WTC11 (cell line): ENCODE measurements around the gene VMA21. TPM values are rescaled to one million over a fixed set of nuclear protein-coding genes. Genes with fewer than 3 reads are reported as not detected.

Experiments used
- ATAC-seq: fragments of 200-7000 bp; cut with Tn5 transposase; 2 replicates; pipeline ENCODE4 v1.10.0; 2021; ENCODE audit warnings: mild to moderate bottlenecking, moderate library complexity
- CTCF ChIA-PET: fragments of 300-600 bp; sonication (Branson Sonifier 250); formaldehyde crosslinking; loops from one replicate; lab custom pipeline; 2021; ENCODE audit warnings: antibody characterized with exemption; lab: Charles Lee
- POLR2A ChIA-PET: fragments of 350-600 bp; sonication (Branson Sonifier 250); formaldehyde crosslinking; loops from one replicate; lab custom pipeline; 2021; ENCODE audit warnings: antibody characterized with exemption; lab: Charles Lee
- DNase-seq: peaks from one replicate; pipeline ENCODE4 v3.0.0; 2021; ENCODE audit warnings: low spot score
- H3K27ac Mint-ChIP-seq: 2 replicates; pipeline ENCODE4 v1.8.0; 2021; ENCODE audit warnings: mixed read lengths
- H3K27me3 Mint-ChIP-seq: 2 replicates; pipeline ENCODE4 v1.8.0; 2021; ENCODE audit warnings: low read depth, mild to moderate bottlenecking, moderate library complexity, mixed read lengths
- H3K36me3 Mint-ChIP-seq: 2 replicates; pipeline ENCODE4 v1.8.0; 2021; ENCODE audit warnings: mixed read lengths
- H3K4me1 Mint-ChIP-seq: 2 replicates; pipeline ENCODE4 v1.8.0; 2022; ENCODE audit warnings: mixed read lengths
- H3K4me3 Mint-ChIP-seq: 2 replicates; pipeline ENCODE4 v1.8.0; 2021; ENCODE audit warnings: mild to moderate bottlenecking, moderate library complexity, mixed read lengths
- H3K9me3 Mint-ChIP-seq: 2 replicates; pipeline ENCODE4 v1.8.0; 2021; ENCODE audit warnings: mixed read lengths
- CTCF ChIP-seq: fragments of 200-600 bp; IDR thresholded peaks from 2 replicates; pipeline ENCODE4 v1.8.0; 2022; ENCODE audit warnings: antibody characterized with exemption
- HMGXB4 ChIP-seq: sonication (generic); formaldehyde crosslinking; IDR thresholded peaks from 2 replicates; pipeline ENCODE4 v1.8.1; 2023; ENCODE audit warnings: mild to moderate bottlenecking, moderate library complexity, missing genetic modification reagents
- MXD4 ChIP-seq: fragments of 250-450 bp; sonication (Bioruptor Pico); IDR thresholded peaks from 2 replicates; pipeline ENCODE4 v1.8.0; 2021; ENCODE audit warnings: mild to moderate bottlenecking, moderate library complexity, borderline replicate concordance
- MYBL2 ChIP-seq: sonication (generic); formaldehyde crosslinking; IDR thresholded peaks from 2 replicates; pipeline ENCODE4 v1.8.1; 2023; ENCODE audit warnings: mild to moderate bottlenecking, moderate library complexity, missing genetic modification reagents
- NR2C2 ChIP-seq: sonication (generic); formaldehyde crosslinking; IDR thresholded peaks from 2 replicates; pipeline ENCODE4 v1.8.0; 2022; ENCODE audit warnings: mild to moderate bottlenecking, missing genetic modification reagents
- SOX15 ChIP-seq: fragments of 250-450 bp; sonication (Bioruptor Pico); IDR thresholded peaks from 2 replicates; pipeline ENCODE4 v1.9.0; 2021; ENCODE audit warnings: mild to moderate bottlenecking
- TEAD4 ChIP-seq: sonication (generic); formaldehyde crosslinking; IDR thresholded peaks from 2 replicates; pipeline ENCODE4 v1.8.0; 2022; ENCODE audit warnings: mild to moderate bottlenecking, missing genetic modification reagents
- ZNF219 ChIP-seq: sonication (generic); formaldehyde crosslinking; IDR thresholded peaks from 2 replicates; pipeline ENCODE4 v1.8.0; 2023; ENCODE audit warnings: missing genetic modification reagents, mild to moderate bottlenecking, borderline replicate concordance
- total RNA-seq: library from RNA; stranded (reverse); gene quantifications from 3 replicates; pipeline ENCODE4 v1.2.3, GENCODE V29; 2021
- TF ChIP-seq, protein P1 (sequence below): sonication (generic); formaldehyde crosslinking; IDR thresholded peaks from 2 replicates; pipeline ENCODE4 v1.8.1; 2022; ENCODE audit warnings: missing genetic modification reagents, borderline replicate concordance
- TF ChIP-seq, protein P2 (sequence below): sonication (generic); formaldehyde crosslinking; IDR thresholded peaks from 2 replicates; pipeline ENCODE4 v1.8.0; 2022; ENCODE audit warnings: mild to moderate bottlenecking, missing genetic modification reagents
- TF ChIP-seq, protein P3 (sequence below): sonication (generic); formaldehyde crosslinking; IDR thresholded peaks from 2 replicates; pipeline ENCODE4 v1.8.0; 2022; ENCODE audit warnings: mild to moderate bottlenecking, missing genetic modification reagents

VMA21 gene
- total RNA-seq, 1 experiment from 2014 or later, result 52.8 TPM

DNA sequence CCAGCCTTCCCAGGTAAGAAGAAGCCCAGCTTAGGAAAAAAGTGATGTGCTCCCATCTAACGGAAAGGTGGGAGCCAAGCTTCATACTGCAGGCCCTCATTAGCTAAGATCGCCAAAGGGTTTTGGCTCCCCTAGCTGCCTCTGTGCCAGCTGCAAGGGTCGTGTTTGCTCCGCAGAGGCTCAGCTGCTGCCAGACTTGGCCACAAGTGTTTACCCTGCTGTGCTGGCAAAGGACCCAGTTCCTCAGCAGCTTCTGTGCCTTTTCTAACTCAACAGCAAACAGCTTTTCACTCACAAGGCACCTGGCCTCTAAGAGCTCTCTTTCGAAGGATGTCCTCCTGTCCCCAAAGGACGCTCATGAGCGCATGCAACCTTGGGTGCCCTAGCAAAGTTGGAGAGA is 12.2 kb upstream of the VMA21 start:
- DNase-seq, result no peak
- H3K9me3 Mint-ChIP-seq, result no peaks in the 10 kb centered on the region
- no peak overlapping the region for H3K4me3 Mint-ChIP-seq
- TF ChIP-seq NR2C2 (CRISPR knock-in tag), result no peak
- TF ChIP-seq, protein P1, sequence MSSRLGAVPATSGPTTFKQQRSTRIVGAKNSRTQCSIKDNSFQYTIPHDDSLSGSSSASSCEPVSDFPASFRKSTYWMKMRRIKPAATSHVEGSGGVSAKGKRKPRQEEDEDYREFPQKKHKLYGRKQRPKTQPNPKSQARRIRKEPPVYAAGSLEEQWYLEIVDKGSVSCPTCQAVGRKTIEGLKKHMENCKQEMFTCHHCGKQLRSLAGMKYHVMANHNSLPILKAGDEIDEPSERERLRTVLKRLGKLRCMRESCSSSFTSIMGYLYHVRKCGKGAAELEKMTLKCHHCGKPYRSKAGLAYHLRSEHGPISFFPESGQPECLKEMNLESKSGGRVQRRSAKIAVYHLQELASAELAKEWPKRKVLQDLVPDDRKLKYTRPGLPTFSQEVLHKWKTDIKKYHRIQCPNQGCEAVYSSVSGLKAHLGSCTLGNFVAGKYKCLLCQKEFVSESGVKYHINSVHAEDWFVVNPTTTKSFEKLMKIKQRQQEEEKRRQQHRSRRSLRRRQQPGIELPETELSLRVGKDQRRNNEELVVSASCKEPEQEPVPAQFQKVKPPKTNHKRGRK (CRISPR knock-in tag), result no peak
- no peak for TF ChIP-seq TEAD4 (CRISPR knock-in tag)
- TF ChIP-seq, protein P2, sequence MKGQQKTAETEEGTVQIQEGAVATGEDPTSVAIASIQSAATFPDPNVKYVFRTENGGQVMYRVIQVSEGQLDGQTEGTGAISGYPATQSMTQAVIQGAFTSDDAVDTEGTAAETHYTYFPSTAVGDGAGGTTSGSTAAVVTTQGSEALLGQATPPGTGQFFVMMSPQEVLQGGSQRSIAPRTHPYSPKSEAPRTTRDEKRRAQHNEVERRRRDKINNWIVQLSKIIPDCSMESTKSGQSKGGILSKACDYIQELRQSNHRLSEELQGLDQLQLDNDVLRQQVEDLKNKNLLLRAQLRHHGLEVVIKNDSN (CRISPR knock-in tag), result no peak
- no peak for TF ChIP-seq MXD4 (CRISPR knock-in tag)
- TF ChIP-seq, protein P3, sequence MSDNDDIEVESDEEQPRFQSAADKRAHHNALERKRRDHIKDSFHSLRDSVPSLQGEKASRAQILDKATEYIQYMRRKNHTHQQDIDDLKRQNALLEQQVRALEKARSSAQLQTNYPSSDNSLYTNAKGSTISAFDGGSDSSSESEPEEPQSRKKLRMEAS, result no peak
- no peak for TF ChIP-seq ZNF219 (CRISPR knock-in tag)
- H3K27me3 Mint-ChIP-seq, result peaks cover 15% of the 10 kb centered on the region
- peak; percentile 47; the same call in 1 of the 2 replicates for ATAC-seq
- no peaks in the 10 kb centered on the region for H3K4me1 Mint-ChIP-seq
- H3K36me3 Mint-ChIP-seq, result no peaks in the 10 kb centered on the region
- ChIA-PET CTCF (interaction anchor here (1.6 kb wide), 1 partner anchor 25 kb away, joined by 8 read pairs; no protein-coding TSS in a partner anchor), POLR2A (no interaction called here)
- H3K27ac Mint-ChIP-seq, result no peak overlapping the region

DNA sequence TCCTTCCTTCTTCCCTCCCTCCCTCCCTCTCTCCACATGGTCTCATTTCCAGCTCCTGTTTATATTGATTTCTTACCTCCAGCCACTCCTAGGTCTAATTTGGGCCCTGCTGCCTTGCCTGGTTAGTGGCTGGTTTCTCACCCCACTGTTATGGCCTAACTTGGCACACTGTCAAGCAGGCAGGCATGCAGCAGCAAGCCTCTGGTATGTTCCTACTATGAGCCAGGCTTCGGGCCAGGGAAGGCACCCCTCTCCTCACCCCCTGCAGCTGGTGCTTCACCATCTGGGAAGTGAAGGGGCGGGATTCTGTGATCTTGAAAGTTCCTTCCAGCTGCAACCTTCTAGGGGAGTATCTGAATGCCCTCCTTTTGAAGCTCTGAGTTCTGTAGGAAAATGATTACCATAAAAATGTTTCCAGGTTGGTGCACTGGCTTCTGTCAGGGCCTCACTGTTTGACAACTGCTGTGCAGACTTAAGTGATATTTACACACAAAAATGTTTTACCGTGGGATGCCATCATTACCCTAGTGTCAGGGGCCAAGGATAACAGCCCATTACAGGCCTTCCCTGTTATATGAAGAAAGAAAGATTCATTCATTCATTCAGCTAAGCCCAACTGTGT is 10.1 kb upstream of the VMA21 start:
- POLR2A ChIA-PET, result no interaction called here
- CTCF ChIA-PET, result no interaction called here

More for the DNA sequence above, 10.1 kb upstream of the VMA21 start:
- no peaks in the 10 kb centered on the region for H3K36me3 Mint-ChIP-seq
- TF ChIP-seq MYBL2 (CRISPR knock-in tag) (no peak), CTCF (no peak), HMGXB4 (CRISPR knock-in tag) (no peak), SOX15 (CRISPR knock-in tag) (no peak)
- TF ChIP-seq, protein P3, result no peak
- no peak overlapping the region for H3K4me3 Mint-ChIP-seq
- H3K27ac Mint-ChIP-seq, result no peak overlapping the region
- ATAC-seq, result no peak
- peaks cover 3% of the 10 kb centered on the region; the same call in 1 of the 2 replicates for H3K4me1 Mint-ChIP-seq
- no peaks in the 10 kb centered on the region for H3K9me3 Mint-ChIP-seq
- H3K27me3 Mint-ChIP-seq, result peaks cover 15% of the 10 kb centered on the region
- DNase-seq, result no peak
